CD4-positive, alpha-beta T cell treated with Interleukin-6 for 4 hours (primary cell): ENCODE results near the gene HIVEP3.
"Not testable (repeated sequence)": the region's sequence is repeated elsewhere in the genome, so short reads cannot be mapped to it uniquely, and the experiment has no call there.

Source experiments
- DNase-seq: peaks from one replicate; pipeline ENCODE4 v3.0.0-alpha.2; 2020; ENCODE audit warnings: mixed read lengths

HIVEP3 gene

GRCh38 chr1:41573194-41573593 is 345.5 kb downstream of the HIVEP3 start:
- DNase-seq, result no peak

- no peak for DNase-seq
Observed at GRCh38 chr1:41572224-41572623, 346.5 kb downstream of the HIVEP3 start.

- DNase-seq, result no peak
Observed at GRCh38 chr1:41571041-41571440, 347.7 kb downstream of the HIVEP3 start.

GRCh38 chr1:41568204-41568603 is 350.5 kb downstream of the HIVEP3 start:
- no peak for DNase-seq

GRCh38 chr1:41566969-41567368 is 351.8 kb downstream of the HIVEP3 start:
- no peak for DNase-seq

- DNase-seq, result no peak
Observed at GRCh38 chr1:41566274-41566885, 352.3 kb downstream of the HIVEP3 start.

- no peak for DNase-seq
Observed at GRCh38 chr1:41564741-41565475, 353.8 kb downstream of the HIVEP3 start.

GRCh38 chr1:41562328-41562727 is 356.4 kb downstream of the HIVEP3 start:
- DNase-seq, result no peak

GRCh38 chr1:41560931-41561330 is 357.8 kb downstream of the HIVEP3 start:
- no peak for DNase-seq

- DNase-seq, result no peak
Observed at GRCh38 chr1:41560496-41560895, 358.2 kb downstream of the HIVEP3 start.

- no peak for DNase-seq
Observed at GRCh38 chr1:41559331-41559730, 359.4 kb downstream of the HIVEP3 start.

GRCh38 chr1:41558761-41559171 is 360.0 kb downstream of the HIVEP3 start:
- no peak for DNase-seq

GRCh38 chr1:41557751-41558455 is 360.8 kb downstream of the HIVEP3 start:
- DNase-seq, result no peak

GRCh38 chr1:41554746-41555145 is 364.0 kb downstream of the HIVEP3 start:
- not testable (repeated sequence) for DNase-seq

- no peak for DNase-seq
Observed at GRCh38 chr1:41547781-41548560, 370.8 kb downstream of the HIVEP3 start.

GRCh38 chr1:41547336-41547735 is 371.4 kb downstream of the HIVEP3 start:
- no peak for DNase-seq

- no peak for DNase-seq
Observed at GRCh38 chr1:41546833-41547135, 371.9 kb downstream of the HIVEP3 start.

GRCh38 chr1:41545996-41546832 is 372.5 kb downstream of the HIVEP3 start:
- DNase-seq, result no peak

- DNase-seq, result no peak
Observed at GRCh38 chr1:41542196-41542930, 376.4 kb downstream of the HIVEP3 start.

- no peak for DNase-seq
Observed at GRCh38 chr1:41541592-41541952, 377.1 kb downstream of the HIVEP3 start.

GRCh38 chr1:41540886-41541591 is 377.7 kb downstream of the HIVEP3 start:
- no peak for DNase-seq
